HepG2 (cell line): ENCODE results near the gene RAPGEF5.

Experiments
- AKNA ChIP-seq: sonication (generic); formaldehyde crosslinking; IDR thresholded peaks from 2 replicates; pipeline ENCODE4 v1.4.0; 2020; ENCODE audit warnings: missing genetic modification reagents, borderline replicate concordance
- ATF7-NPFF ChIP-seq: sonication (generic); formaldehyde crosslinking; IDR thresholded peaks from 2 replicates; pipeline ENCODE4 v1.8.1; 2023; ENCODE audit warnings: mild to moderate bottlenecking, low read depth, missing genetic modification reagents, moderate library complexity
- BORCS8-MEF2B ChIP-seq: sonication (generic); formaldehyde crosslinking; IDR thresholded peaks from 2 replicates; pipeline ENCODE4 v1.8.0; 2022; ENCODE audit warnings: mild to moderate bottlenecking, missing genetic modification reagents
- EZH2 ChIP-seq: conservative IDR thresholded peaks from 2 replicates; pipeline ENCODE4 v1.6.1; 2012; ENCODE audit warnings: mild to moderate bottlenecking, low read depth, low read length, moderate library complexity
- JUNB ChIP-seq: sonication (generic); formaldehyde crosslinking; IDR thresholded peaks from 2 replicates; pipeline ENCODE4 v1.8.0; 2022; ENCODE audit warnings: missing genetic modification reagents, mild to moderate bottlenecking, borderline replicate concordance
- KAT7 ChIP-seq: IDR thresholded peaks from 2 replicates; pipeline ENCODE4 v1.6.1; 2018; ENCODE audit warnings: borderline replicate concordance, missing compliant biosample characterization
- MLXIP ChIP-seq: sonication (generic); formaldehyde crosslinking; IDR thresholded peaks from 2 replicates; pipeline ENCODE4 v1.9.0; 2021; ENCODE audit warnings: missing genetic modification reagents, borderline replicate concordance
- ZBTB40 ChIP-seq, 2 experiments: fragments of 450-650 bp in 1 of 2; sonication (generic) in 1 of 2; formaldehyde crosslinking in 1 of 2; IDR thresholded peaks; 2 replicates each; pipeline versions ENCODE4 v1.6.1 to v1.8.0; 2016 to 2022; ENCODE audit warnings: antibody characterized with exemption in 1 of 2, mild to moderate bottlenecking in 1 of 2, missing genetic modification reagents in 1 of 2
- ZNF124 ChIP-seq: sonication (generic); formaldehyde crosslinking; IDR thresholded peaks from 2 replicates; pipeline ENCODE4 v1.4.0; 2020; ENCODE audit warnings: missing genetic modification reagents
- ZNF660 ChIP-seq: sonication (generic); formaldehyde crosslinking; IDR thresholded peaks from 2 replicates; pipeline ENCODE4 v1.5.1; 2020; ENCODE audit warnings: mild to moderate bottlenecking, low read depth, missing genetic modification reagents, borderline replicate concordance
- TF ChIP-seq, protein P1 (sequence below): conservative IDR thresholded peaks from 2 replicates; pipeline ENCODE4 v1.6.1; 2018; ENCODE audit warnings: missing genetic modification reagents

DNA sequence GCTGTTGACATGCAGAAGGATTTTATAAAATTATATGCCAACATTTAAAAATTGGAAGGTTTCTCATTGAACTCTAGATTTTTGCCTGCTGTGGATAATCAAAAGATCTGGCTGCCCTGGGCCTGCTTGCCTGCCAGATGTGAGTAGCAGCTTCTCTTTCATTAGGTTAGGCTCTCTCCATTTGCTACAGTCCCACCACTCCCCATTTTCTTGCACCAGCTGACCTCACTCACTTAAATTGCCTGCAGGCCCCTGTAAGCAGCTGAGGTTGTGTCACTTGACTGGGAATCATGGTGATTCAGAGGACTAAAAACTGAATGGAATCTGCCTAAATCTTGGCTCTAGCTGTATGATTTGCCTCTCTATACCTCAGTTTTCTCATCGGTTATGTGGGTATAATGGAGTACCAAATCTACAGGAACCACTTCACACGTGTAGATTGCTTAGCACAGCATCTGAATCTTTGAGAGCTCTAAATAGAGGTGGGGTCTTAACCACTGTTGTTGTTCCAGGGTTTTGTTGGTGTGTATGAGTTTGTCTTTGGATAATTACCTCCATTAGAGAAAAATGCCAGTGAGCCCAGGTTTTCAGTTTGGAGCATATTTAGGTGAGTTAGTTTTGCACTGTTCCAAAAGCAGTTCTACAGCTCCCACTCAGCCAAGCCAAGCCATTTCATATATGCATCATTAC is 18.6 kb upstream of the RAPGEF5 start:
- TF ChIP-seq KAT7 (CRISPR knock-in tag) (no peak), BORCS8-MEF2B (CRISPR knock-in tag) (no peak), JUNB (no peak), EZH2 (no peak), ZBTB40 (IDR thresholded peaks at IDR 0.05) (no peak), ZBTB40 (CRISPR knock-in tag; IDR thresholded peaks at IDR 0.05) (no peak), ZNF660 (CRISPR knock-in tag) (no peak), AKNA (CRISPR knock-in tag) (no peak), MLXIP (CRISPR knock-in tag) (no peak), ATF7-NPFF (CRISPR knock-in tag) (no peak), ZNF124 (CRISPR knock-in tag) (no peak)
- TF ChIP-seq, protein P1, sequence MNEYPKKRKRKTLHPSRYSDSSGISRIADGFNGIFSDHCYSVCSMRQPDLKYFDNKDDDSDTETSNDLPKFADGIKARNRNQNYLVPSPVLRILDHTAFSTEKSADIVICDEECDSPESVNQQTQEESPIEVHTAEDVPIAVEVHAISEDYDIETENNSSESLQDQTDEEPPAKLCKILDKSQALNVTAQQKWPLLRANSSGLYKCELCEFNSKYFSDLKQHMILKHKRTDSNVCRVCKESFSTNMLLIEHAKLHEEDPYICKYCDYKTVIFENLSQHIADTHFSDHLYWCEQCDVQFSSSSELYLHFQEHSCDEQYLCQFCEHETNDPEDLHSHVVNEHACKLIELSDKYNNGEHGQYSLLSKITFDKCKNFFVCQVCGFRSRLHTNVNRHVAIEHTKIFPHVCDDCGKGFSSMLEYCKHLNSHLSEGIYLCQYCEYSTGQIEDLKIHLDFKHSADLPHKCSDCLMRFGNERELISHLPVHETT (CRISPR knock-in tag): no peak
